ENCODE data around the gene CREB5. TPM values are rescaled to one million over a fixed set of nuclear protein-coding genes. Genes with fewer than 3 reads are reported as not detected.

The CREB5 gene
- total and polyA plus RNA-seq, 11 donors = 7.6 to 38.7 (median 15.2) TPM

GRCh38 chr7:28539289-28539981, 127.1 kb downstream of the CREB5 start:
- WGBS, 4 donors = 93 to 99% (median 95%) methylated on average over 3 of the region's 3 CpGs
- H3K4me1 ChIP-seq = peaks cover 0 to 15% (median 2%) of the 10 kb centered on the region in 12 donors
- no peak for TF ChIP-seq POLR2A (IDR thresholded peaks at IDR 0.05)
- no peak for TF ChIP-seq CTCF (IDR thresholded peaks at IDR 0.05)
- no peak overlapping the region for H3K27ac ChIP-seq
- no peak for DNase-seq
- H3K4me3 ChIP-seq = no peak overlapping the region
- no peaks in the 10 kb centered on the region for H3K27me3 ChIP-seq
- no peaks in the 10 kb centered on the region for H3K36me3 ChIP-seq
- no peaks in the 10 kb centered on the region for H3K9me3 ChIP-seq
- ATAC-seq = no peak
- intact Hi-C loops (cut with DNase I) = loop anchor here in 4 of 10 donors (10.0 kb wide), 2 partner anchors 85 to 125 kb away; partner anchors contain the start of gene CREB5 (in 3 of the 4)

DNA sequence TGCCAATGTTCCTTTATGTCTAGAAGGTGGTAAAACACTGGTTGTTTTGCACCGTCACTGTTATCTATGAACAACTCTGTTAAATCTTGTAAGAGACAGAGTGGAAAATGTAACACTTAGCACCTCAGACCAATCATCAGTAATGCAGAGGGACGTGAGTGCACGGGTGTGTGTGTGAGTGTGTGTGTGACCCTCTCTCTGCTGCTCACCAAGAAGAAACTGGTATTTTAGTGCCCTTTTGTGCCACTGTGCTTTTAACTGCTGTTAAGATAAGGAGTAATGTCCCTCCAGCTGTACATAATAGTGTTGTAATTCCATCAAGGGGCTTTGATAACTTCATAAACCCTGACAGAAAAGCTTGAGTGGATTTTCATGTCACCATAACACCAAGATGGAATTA, 130.1 kb downstream of the CREB5 start:
- no peaks in the 10 kb centered on the region for H3K27me3 ChIP-seq
- H3K36me3 ChIP-seq = no peaks in the 10 kb centered on the region
- no peak overlapping the region for H3K27ac ChIP-seq
- ATAC-seq = peak in 2 of 4 donors; percentile 45 to 46
- WGBS, 4 donors = 40 to 55% (median 51%) methylated on average over 3 of the region's 3 CpGs
- no peak overlapping the region for H3K4me3 ChIP-seq
- H3K9me3 ChIP-seq = peaks cover 0 to 21% (median 7%) of the 10 kb centered on the region in 12 donors
- DNase-seq = no peak
- TF ChIP-seq POLR2A (IDR thresholded peaks at IDR 0.05) = no peak
- no peak for TF ChIP-seq CTCF (IDR thresholded peaks at IDR 0.05)
- H3K4me1 ChIP-seq = peaks cover 0 to 11% (median 0%) of the 10 kb centered on the region in 12 donors
- intact Hi-C loops (cut with DNase I) = no loop called here

DNA sequence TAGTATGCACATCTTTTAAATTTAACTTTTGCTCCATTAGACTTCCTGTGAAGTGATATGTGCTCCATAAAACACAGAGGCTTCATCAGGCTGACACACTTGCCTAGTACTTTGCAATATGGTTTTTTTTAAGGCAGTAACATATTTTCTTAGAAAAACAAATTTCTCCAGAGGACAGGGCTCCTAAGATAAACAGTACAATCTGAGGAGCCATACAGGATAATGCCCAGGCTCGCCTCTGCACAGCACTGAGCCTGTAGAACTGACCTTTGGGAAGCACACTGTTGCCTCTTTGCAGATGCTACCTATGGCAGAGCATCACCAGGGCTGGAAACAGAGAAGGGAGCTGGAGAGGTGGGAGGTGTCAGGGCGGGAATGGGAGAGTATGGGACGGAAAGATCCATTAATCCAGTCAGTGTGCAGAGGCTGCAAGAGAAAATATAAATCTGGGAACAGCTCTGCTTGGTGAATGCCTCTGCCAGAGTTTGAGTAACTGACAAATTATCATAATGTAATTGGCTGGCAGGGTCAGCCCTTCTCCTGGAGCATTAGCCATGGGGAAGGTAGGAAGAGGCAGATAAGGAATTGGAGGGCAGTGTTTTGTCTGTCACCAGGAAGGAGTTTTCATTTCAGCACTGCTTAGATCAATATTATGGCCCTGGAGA, 132.3 kb downstream of the CREB5 start:
- no peaks in the 10 kb centered on the region for H3K27me3 ChIP-seq
- no peaks in the 10 kb centered on the region for H3K36me3 ChIP-seq
- H3K9me3 ChIP-seq = peaks cover 0 to 23% (median 7%) of the 10 kb centered on the region in 12 donors
- 80 to 90% (median 86%) methylated on average over 3 of the region's 3 CpGs for WGBS, 4 donors
- TF ChIP-seq CTCF (IDR thresholded peaks at IDR 0.05) (no peak), POLR2A (IDR thresholded peaks at IDR 0.05) (no peak)
- H3K4me3 ChIP-seq = no peak overlapping the region
- H3K4me1 ChIP-seq = peaks cover 0 to 11% (median 0%) of the 10 kb centered on the region in 12 donors
- no peak for ATAC-seq
- intact Hi-C loops (cut with DNase I) = no loop called here
- H3K27ac ChIP-seq = no peak overlapping the region
- no peak for DNase-seq

- H3K4me1 ChIP-seq = peaks cover 0 to 13% (median 0%) of the 10 kb centered on the region in 12 donors
- H3K9me3 ChIP-seq = peaks cover 0 to 23% (median 7%) of the 10 kb centered on the region in 12 donors
- TF ChIP-seq CTCF (IDR thresholded peaks at IDR 0.05) (no peak), POLR2A (IDR thresholded peaks at IDR 0.05) (no peak)
- H3K27me3 ChIP-seq = no peaks in the 10 kb centered on the region
- DNase-seq = no peak
- no peak overlapping the region for H3K27ac ChIP-seq
- no peak for ATAC-seq
- intact Hi-C loops (cut with DNase I) = no loop called here
- no peaks in the 10 kb centered on the region for H3K36me3 ChIP-seq
- H3K4me3 ChIP-seq = no peak overlapping the region
Measured at GRCh38 chr7:28546067-28546466, 133.7 kb downstream of the CREB5 start.
